ENCODE measurements around the gene ZNF275.
"Not testable (repeated sequence)": the region's sequence is repeated elsewhere in the genome, so short reads cannot be mapped to it uniquely, and the experiment has no call there.

ZNF275 gene

DNA sequence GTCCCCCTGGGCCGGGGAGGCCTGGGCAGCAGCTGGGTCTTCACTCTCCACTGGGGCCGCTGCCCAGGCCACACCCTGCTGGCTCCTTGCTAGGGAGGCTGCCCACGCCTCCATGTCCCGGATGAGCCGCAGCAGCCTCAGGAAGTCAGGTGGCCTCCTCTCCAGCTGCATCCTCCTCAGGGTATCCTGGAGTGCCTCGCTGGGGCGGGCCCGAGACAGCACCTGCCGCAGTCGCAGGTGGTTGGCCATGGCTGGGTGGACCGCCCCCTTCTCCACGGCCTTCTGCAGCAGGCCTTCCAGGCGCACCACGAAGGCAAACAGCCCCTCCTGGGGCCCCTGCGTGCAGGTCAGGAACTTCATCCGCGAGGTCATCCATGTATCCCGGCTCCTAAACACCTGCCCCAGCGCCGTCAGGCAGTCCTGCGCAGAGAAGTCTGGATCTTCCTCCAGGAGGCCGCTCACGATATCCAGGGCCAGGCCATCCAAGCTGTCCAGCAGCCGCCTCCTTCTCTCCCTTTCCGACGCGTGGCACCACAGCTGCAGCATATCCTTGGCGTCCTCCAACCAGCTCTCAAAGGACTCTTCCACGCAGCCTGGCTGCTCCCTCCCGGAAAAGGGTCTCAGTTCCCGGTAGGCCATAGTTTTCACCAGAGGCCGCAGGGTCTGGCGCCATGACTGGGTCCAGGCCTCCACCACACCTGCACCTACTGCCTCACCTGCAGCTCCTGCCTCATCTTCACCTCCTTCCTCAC lies 14.5 kb upstream of the ZNF275 start:
- no peak for DNase-seq

DNA sequence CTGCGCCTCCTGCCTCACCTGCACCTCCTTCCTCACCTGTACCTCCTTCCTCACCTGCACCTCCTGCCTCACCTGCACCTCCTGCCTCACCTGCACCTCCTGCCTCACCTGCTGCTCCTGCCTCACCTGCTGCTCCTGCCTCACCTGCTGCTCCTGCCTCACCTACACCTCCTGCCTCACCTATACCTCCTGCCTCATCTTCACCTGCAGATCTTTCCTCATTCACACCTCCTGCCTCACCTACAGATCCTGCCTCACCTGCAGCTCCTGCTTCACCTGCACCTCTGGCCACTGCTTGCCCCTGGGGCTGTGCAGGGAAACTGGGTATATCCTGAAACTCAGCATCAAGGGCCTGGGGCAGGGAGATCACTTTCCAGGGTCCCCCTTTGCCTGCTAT lies 13.9 kb upstream of the ZNF275 start:
- DNase-seq = not testable (repeated sequence)

DNA sequence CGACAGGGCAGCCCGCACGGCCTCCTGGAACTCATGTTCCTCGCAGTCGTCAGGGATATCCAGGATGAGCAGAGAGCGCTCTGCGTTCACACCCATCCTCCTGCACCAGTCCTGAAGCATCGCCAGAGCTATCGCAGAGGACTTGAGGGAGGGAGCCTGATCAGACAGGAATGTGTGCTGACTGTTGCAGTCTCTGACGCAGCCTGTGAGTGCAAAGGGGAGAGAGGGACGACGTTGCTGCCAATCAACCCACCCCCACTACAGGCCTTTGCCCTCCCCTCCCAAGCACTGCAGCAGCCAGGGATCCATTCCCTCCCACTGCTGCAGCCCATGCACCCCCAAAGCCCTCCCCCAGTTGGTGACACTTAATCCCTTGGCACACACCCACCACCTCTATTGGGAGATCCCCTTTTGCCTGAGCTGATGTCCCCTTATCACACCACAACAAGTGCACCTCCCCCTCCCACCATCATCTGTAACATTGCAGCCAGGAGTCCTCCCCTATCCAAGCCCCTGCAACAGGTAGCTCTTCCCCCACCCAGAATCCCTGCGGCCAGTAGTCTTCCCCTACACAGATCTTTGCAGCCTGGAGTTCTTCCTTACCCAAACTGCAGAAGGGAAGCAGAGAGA lies 13.3 kb upstream of the ZNF275 start:
- DNase-seq = no peak

DNA sequence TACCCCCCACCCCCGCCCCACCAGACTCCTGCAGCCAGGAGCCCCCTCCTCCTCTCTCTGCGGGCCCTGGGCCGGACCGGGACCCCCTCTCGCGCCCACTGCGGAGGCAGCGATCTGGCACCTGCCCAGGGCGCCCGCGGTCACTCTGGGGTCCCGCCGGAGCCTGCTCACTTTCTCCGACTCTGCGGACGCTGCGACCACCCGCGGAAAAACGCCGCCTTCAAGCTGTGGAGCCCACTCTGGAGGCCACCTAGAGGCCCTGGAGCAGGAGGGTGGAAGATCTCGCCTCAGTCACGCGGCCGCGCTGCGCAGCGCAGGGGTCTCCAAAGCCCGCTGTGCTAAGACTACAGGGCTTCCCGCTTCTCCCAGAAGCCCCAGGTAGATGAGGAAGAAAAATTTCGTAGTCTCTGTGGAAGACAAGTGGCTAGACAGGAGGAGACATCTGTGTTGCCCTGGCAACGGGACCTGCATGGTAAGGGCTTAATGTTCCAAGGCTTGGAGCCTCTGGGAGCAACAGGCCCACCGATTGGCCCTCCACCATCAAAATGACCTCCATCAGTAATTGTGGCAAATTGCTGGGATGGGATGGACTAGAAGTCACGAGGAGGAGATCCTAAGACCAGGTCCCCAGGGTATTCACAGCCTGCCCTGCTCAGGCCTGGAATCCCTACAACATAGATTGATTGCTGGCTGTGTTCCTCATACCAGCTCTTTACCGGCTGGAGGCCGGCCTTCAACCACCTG lies 12.4 kb upstream of the ZNF275 start, which contains the start of gene PNMA6F:
TSS of gene PNMA6F (minus strand) at position 387 of the 744 bp plus-strand sequence. CDS start 1,093 bp downstream, outside the sequence.
- DNase-seq = no peak

DNA sequence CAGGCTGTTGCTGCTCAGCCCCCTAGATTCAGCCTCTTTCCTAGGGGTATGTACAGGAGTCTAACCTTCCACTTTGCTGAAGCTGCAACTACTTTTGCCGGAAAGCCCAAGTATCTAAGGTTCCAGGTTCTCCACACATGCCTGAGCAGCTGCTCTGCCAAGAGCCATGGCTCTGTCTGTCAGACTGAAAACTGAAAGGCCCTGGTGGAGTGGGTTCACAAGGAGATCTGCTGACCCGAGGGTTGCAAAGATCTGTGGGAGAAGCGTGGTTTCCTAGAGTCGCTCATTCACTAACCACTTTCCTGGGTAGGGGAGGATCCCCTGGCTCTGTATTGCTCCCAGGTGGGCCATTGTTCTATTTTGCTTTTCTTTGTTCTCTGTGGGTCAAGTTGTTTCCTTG lies 6.4 kb upstream of the ZNF275 start:
- DNase-seq = no peak

DNA sequence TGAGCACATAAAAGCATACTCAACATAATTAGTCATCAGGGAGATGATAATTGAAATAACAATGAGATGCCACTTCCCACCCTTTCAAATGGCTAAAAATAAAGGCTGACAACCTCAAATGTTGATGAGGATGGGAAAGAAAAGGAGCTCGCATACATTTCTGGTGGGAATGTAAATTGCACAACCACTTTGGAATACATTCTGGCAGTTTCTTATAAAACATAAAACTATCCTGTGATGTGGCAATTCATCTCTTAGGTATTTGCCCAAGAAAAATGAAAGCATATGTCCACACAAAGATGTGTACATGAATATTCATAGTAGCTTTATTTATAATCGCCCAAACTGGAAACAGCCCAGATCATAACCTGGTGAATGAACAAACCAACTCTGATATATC lies 687 bp upstream of the ZNF275 start:
- no peak for DNase-seq

DNA sequence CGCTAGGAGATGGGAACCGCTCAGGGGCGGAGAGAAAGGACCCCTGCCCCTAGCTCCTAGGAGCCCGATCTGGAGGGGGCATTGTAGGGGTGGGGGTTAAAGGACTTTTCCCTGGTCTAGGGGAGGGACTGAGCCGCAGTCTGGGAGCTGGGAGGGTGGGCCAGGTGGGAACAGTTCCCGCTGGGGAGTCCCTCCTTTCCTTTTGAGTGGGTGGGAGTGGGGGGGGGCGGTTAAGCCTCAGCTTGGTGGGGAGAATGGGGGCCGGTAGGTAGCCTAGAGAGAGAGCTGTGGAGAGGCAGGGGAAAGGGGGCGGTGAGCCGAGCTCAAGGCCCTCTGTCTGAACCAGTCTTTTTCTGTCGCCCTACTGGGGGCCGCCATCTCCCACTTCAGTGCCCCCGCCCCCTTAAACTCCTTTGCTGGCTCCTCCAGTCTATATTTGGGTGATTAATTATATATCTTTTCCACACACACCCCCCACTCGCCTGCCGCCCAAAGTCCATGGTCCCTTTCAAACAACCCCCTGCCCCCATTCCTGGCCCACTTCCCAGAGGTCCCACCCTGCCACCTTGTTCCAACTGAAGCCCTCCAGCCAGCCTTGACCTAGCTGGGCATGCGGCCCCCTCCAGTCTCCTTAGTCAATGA lies 822 bp downstream of the ZNF275 start:
- no peak for DNase-seq

DNA sequence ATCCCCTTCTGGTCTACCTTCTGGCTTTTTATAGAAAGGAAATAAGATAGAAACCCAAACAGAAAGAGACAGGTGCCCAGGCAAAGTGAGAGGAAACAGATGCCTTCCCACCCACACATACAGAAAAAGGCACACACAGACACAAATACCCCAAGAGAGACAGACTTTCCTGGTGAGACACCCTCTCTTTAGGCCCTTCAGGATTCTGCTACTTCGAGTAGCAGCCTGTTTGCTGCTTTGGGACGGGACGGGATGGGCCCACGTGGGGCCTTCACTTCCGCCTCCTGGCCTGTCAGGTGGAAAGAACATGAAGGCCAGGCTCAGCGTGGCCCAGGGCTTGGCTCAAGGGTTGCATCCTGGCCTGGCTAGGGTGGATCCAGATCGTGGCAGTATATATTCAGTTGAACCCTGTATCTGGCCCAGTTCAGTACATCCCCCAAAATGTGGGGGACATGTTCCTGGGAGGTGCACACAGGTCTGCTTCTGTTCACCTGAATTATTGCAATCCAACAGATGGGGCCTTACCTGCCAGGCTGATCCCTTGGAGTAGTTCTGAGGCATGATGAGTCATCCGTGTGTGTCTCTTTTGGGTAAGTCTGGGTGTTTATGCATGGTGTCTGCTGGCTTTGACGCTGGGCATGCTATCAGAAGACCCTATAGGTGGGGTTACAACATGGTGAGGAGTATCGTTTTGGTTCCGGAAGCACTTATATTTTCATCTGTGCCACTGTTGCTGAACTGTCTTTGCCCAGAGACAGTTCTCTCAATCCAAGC lies 2.4 kb downstream of the ZNF275 start:
- no peak for DNase-seq

DNA sequence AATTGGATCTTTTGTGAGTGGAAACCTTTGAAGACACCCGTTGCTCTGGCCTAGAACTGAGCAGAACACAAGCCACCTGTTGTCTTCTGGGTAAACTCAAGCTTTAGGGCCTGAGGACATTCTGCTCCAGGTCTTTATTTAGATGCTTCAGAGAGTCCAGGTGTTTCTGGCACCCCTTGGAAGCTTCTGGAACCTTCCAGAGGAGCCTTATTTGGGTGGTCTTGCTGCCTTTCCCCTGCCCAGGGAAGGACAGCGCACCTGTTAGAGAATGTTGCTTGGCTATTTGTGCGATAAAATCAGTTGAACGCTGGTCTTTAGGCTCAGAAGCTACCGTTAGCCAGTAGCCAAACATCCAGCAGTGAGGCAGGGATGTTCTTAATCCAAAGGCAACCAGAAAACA lies 3.0 kb downstream of the ZNF275 start:
- DNase-seq = no peak

DNA sequence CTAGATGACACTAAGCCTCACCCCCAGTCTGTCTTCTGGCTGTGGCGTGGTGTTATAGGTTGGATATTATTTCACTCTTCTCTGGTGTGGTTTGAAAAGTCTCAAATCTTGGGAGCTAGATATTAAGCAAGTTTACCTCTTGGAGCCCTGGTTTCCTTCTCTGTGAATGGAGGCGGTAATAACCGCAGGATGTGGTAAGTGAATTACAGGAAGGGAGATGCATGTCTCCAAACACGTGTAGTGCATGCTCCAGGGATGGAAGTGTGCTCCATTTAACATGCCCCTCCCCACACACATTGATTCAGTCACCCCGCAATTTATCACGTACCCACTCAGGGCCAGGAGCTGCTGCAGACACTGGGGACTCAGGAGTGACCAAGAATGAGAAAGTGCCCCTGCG lies 4.9 kb downstream of the ZNF275 start:
- DNase-seq = no peak

DNA sequence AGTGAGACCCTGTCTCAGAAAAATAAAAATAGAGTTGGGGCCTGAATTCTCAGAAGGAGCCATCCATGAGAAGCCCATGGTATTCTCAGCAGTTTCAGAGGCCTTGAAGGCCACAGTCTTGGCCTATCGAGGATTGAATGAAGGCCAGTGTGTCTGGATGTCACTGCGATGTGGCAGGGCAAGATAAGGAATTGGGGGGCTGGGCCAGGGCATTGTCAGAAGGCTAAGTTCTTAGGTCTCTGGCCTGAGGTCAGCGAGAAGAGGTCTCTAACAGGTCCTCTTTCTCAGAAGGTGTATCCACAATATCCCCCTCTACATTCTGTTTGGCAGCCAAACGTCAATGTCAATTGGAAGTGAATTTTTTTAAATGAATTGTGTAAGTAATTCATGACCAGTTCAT lies 5.7 kb downstream of the ZNF275 start:
- DNase-seq = no peak

DNA sequence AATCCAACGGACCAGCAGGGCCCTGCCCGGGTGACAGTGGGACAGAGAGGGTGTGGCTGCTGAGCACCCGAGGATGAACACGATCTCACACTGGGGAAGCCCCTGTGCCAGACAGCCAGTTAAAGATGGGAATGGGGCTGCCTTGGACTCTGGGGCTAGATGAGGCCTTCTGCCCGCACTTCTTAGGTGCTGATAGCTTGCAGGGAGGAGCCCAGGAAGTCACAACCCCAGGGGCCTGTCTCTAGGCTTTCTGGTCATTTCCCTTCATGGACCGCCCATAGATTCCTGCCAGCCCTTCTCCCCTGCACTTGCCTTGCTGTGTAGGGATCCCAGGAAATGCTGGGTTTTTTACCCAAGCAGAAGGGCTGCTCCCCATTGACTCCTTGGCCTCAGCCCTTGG lies 6.2 kb downstream of the ZNF275 start:
- no peak for DNase-seq

DNA sequence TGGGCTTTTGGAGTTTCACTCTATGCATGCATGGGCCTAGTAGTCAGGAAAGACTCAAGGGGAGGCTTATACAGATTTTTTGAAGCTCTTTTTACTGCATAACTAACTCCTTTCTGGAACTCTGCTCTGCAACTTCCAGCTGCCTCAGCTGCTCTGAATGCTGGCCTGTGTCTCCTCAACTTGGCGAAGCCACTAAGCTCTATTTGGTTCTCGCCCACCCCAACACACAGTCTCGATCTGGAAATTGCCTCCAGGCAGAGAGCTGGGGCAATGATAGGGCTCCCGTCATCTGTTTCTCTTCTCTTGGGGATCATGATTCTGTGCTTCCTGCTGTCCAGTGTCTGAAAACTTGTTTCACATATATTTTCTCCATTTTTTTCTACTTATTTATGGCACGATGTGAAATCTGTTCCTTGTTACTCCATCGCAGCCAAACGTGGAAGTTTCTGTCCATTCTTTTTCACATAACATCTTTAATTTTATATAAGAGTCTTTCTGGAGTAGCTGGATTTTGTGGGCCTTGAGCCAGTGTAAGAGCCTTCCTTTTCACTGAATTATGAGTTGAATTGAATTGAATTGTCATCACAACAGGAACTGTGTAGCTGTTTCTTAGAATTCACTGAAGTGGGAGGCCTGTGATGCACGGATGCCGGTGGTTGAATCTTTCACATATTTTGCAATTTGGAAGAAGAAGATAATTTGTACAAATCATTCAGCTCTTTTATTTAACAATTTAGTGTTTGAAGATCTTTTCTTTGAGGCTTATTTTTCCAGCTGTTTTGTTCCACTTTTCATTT lies 9.0 kb downstream of the ZNF275 start:
- DNase-seq = no peak

DNA sequence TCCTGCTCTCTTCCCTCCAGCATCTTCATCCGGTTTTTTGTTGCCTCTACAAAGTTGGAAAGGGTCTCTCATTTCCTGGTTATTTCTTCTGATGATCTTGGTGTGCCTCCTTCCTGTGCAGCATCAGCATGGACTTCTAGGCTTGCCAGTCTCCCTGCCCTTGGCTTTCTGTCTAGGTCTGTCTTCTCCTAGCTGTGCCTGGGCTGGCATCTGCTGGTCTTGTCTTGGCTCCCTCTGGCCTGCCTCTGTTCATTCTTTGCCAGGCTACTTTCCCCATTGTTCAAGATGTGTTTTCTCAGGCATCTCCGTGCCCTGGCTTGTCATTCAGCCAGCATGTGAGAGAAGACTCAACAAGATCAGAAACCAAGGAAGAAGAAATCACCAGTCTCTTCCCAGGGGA lies 9.7 kb downstream of the ZNF275 start:
- DNase-seq = no peak

DNA sequence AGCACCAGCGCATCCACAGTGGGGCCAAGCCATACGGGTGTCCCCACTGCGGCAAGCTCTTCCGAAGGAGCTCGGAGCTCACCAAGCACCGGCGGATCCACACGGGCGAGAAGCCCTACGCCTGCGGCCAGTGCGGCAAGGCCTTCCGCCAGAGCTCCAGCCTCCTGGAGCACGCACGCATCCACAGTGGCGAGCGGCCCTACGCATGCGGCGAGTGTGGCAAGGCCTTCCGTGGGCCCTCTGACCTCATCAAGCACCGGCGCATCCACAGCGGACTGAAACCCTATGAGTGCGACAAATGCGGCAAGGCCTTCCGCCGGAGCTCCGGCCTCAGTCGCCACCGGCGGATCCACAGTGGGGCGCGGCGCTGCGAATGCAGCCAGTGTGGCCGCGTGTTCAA lies 13.6 kb downstream of the ZNF275 start:
- DNase-seq = no peak

DNA sequence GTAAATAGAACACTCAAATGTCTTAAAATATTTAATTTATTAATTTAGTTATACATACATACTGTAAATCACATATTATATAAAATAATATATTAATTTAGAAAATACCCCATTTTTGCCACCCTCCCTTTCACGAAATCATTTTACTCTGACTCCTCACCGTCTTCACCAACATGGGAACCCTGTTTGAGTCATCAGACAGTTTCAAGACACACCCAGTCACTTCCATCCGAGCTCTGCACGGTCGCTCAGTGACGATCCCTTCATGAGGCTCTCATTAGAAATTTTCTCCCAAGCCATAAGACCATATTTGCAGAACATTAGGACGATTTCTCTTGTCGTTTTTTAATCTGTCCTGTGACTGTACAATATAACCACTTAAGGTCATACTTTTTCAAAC lies 14.5 kb downstream of the ZNF275 start:
- no peak for DNase-seq

DNA sequence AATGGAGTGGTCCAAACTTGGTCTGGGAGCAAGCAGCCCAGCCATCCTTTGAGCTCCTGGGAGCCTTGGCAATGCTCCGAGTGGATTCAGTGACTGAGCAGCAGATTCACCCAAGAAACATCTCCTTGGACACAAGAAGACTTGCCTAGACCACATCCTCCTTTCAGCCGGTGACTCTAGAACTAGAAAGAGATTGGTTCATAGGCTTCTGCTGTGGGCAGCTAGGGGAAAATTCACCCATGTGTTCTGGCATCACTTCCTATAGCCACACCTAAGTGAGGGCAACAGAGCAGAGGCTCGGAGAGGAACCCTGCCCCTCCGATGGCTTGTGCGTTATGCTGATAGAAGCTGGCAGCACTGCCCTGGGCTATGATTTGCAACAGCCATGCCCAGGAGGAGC lies 16.0 kb downstream of the ZNF275 start:
- no peak for DNase-seq

DNA sequence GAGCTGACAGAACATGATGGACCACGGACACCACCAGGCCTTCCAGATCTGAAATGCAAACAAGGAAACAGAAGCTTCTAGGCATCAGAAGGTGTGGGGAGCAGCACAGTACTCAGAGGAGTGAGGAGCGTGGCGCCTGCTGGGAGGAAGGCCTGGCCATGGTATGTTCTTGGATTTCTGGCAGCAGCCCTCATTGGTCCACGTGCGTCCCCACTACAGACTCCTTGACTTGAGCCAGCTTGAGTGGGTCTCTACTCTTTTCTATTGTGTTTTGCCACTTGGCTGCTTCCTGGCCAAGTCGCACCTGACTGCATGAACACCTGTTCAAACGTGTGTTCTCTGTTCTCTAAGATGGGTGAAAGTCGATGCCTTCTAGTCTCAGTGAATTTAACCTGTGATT lies 18.0 kb downstream of the ZNF275 start:
- DNase-seq = no peak

DNA sequence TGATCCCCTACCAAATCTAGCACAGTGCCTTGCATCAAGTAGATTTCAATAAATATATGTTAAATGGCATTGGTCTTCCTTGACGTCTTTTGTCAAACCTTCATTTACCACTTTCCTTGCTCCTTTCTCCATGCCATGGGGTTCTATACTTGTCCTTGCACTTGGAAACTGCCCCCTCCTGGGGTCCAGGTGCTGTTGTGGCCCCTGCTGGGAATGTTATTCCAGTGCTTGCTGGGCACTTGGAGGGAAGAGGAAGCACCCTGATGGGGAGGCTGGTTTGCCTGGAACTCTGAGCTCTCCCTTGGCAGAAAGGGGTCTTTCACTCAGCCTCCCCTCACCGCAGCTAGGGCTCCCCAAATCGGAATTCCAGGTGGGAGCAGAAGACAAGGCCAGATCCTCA lies 18.9 kb downstream of the ZNF275 start:
- no peak for DNase-seq

DNA sequence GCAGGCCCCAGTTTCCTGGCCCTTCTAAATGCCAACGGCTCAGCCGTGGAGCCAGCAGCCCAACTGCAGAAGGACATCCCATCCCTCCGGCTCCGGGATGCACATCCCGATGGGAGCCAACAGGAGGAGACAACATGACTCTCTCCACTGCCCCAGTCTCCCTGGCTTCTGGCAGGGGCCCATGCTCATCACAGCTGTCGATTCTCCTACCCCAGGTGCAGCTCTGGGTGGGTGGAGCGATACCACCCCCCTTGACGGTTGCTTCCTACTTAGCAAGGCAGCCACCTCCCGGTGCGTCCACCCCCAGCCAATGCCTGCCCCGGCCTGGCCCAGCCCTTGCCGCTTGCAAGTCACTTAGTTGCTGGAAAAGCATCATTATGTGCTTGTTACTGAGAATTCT lies 19.5 kb downstream of the ZNF275 start:
- DNase-seq = no peak

DNA sequence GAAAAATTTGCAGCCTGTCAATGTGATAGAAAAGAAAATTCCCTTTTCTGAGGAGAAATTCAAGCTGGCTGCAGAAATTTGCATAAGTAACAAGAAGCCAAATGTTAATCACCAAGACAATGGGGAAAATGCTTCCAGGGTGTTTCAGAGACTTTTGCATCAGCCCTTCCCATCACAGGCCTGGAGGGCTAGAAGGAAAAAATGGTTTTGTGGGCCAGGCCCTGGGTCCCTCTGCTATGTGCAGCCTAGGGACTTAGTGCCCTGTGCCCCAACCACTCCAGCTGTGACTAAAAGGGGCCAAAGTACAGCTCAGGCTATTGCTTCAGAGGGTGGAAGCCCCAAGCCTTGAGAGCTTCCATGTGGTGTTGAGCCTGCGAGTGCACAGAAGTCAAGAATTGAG lies 23.9 kb downstream of the ZNF275 start:
- no peak for DNase-seq
